Adrenal gland (tissue), 5 donors: ENCODE measurements around the gene ZFHX2.

ENCODE experiments used
- CTCF ChIP-seq, 6 experiments: fragments of 450-650 bp in 4 of 6; fragments of 200-600 bp in 2 of 6; sonication (generic) in 1 of 6; IDR thresholded peaks; 1 replicate in 5 of 6; 2 replicates in 1 of 6; pipeline versions ENCODE4 v1.5.1 to v1.8.0; 2016 to 2021; ENCODE audit warnings: antibody characterized with exemption in 6 of 6, mild to moderate bottlenecking in 2 of 6, moderate library complexity in 1 of 6
- POLR2A ChIP-seq, 2 donors: fragments of 450-650 bp; IDR thresholded peaks; one replicate each; pipeline ENCODE4 v1.6.1; 2017; ENCODE audit warnings: antibody characterized with exemption in 2 of 2, mild to moderate bottlenecking in 2 of 2, moderate library complexity in 1 of 2
- donor health status: DM: no; HTN: no; CAD: no.

- TF ChIP-seq CTCF (IDR thresholded peaks at IDR 0.05) (no peak), POLR2A (IDR thresholded peaks at IDR 0.05) (no peak)
Measured at GRCh38 chr14:23512156-23512555, 39.4 kb downstream of the ZFHX2 start.
